ENCODE data around the gene HORMAD1.

GRCh38 chr1:150718225-150718891 is 2.3 kb downstream of the HORMAD1 start:
- TF ChIP-seq POLR2A (IDR thresholded peaks at IDR 0.05): no peak
- TF ChIP-seq, protein P1, sequence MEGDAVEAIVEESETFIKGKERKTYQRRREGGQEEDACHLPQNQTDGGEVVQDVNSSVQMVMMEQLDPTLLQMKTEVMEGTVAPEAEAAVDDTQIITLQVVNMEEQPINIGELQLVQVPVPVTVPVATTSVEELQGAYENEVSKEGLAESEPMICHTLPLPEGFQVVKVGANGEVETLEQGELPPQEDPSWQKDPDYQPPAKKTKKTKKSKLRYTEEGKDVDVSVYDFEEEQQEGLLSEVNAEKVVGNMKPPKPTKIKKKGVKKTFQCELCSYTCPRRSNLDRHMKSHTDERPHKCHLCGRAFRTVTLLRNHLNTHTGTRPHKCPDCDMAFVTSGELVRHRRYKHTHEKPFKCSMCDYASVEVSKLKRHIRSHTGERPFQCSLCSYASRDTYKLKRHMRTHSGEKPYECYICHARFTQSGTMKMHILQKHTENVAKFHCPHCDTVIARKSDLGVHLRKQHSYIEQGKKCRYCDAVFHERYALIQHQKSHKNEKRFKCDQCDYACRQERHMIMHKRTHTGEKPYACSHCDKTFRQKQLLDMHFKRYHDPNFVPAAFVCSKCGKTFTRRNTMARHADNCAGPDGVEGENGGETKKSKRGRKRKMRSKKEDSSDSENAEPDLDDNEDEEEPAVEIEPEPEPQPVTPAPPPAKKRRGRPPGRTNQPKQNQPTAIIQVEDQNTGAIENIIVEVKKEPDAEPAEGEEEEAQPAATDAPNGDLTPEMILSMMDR (IDR thresholded peaks at IDR 0.05): no peak

All from vagina (tissue), 2 donors.